Activated T-cell treated with anti-CD3 and anti-CD28 coated beads for 48 hours (primary cell): Measurements from ENCODE around the gene FARSB.
"Not testable (repeated sequence)": the region's sequence is repeated elsewhere in the genome, so short reads cannot be mapped to it uniquely, and the experiment has no call there.

Experiments
- DNase-seq: peaks from one replicate; pipeline ENCODE4 v3.0.0-alpha.2; 2020; ENCODE audit warnings: low read depth

FARSB gene

DNA sequence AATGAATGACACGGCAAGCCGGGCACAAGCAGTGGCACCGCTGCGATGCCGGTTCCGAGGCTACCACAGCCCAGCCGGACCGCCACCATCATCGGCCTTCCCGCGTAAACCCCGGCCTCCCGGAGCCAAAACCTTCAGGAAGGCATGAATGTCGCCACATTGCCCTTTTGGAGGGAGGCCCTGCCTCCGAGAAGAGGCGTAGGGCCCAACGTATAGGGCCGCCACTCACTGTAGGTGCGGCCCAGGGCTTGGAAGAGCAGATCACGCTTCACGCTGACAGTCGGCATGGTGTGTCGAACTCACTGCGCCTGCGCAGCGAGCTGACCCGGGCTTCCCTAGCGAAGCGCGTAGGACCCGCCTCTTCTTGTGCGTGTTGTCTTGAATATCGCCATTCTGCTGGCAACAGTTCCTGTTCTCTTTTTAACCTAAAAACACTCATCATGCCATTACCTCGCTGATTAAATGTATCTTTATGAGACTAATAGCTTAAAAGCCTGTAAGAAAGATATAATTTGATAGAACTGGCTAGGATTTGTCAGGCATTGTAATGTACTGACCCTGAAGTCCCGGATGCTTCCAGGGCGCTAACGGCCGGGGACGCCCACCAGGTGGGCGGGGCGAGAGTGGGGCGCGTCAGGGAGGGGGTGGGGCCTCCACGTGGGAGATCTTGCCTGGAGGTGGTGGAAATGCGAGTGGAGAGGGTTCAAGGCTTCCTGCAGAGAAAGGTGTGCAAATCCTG, at the start of gene FARSB:
TSS of gene FARSB (minus strand) at position 306 of the 739 bp plus-strand sequence. CDS start at position 287, 19 bp downstream.
- peak; percentile 89 for DNase-seq

DNA sequence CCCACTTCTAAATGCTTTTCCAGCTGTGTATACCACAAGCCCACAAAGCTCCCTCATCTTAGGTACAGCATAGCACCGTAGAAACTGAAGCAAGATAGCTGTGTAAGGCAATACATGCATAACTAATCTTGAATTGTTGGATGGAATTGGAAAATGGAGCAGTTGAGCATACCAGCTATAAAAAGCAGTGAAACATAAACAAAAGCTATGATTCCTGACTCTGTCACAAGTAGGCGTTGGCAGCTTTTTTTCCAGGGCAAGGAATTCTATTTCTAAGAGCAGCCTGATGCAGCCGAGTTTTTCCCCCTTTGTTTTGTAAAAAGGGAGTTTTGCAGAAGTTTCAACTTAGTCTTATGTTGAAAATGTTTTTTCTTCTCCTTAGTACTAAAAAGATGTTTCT, 48.0 kb upstream of the FARSB start:
- no peak for DNase-seq

DNA sequence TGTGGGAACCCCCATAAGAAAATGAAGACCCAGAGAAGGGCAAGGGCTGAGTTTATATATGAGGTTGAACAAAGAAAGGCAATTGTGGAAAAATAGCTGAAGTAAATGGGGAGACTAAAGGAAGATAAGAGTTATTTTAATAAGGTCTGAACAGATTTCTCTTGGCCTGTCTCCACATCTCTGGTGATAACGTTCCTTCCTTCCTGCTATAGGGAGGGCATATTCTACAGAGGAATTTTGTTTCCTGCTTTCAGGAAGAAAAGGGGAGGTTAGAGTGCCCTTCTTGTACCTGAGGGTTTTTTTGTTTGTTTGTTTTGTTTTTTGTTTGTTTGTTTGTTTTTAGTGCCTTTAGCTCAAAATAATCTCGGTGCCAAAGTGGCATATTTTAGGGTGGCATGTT, 47.2 kb upstream of the FARSB start:
- no peak for DNase-seq

DNA sequence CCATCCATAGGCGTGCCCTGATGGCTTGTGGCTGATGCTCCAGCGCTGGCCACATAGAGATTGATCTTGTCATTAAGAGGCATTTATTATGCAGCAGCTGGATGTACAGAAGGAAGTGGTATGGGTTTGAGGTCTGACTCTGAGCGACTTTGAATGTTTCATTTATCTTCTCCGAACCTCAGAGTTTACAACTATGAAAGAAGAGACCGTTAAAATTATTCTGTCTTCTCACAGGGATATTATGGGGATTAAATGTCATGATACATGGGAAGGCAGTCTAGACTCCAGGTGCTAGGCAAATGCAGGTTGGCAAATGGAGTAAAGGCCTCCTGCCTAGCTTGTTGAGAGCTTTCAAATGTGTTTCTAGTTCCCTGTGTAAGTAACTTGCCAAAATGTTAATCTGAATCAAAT, 45.8 kb upstream of the FARSB start:
- no peak for DNase-seq

DNA sequence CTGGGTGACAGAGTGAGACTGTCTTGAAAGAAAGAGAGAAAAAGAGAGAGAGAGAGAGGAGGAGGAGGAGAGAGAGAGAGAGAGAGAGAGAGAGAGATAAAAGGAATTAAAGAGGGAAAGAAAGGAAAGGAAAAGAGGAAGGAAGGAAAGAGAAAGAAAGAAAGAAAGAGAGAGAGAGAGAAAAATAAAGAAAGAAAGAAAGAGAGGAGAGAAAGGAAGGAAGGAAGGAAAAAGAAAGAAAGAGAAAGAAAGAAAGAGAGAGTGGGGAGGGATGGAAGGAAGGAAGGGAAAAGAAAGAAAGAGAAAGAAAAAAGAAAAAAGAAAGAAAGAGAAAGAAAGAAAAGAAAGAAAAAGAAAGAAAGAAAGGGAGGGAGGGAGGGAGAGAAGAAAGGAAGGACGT, 45.3 kb upstream of the FARSB start:
- no peak for DNase-seq

DNA sequence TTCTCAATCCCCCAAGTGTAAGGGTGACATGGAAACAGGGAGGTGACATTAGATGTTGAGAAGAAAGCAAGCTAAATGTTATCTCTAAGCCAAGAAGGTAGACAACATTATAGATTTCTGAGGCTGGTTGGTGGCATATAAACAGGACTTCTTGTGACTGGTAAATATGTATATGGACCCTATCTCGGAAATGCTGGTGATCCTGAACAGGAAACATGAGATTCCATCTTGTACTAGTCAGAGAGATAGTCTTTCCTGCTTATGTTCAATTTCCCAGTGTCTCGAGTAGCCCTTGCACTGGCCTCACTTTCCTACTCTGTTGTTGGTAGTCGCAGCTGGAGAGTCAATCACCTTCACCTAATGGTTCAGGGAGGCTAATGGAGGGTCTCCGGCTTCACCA, 42.4 kb upstream of the FARSB start:
- DNase-seq = no peak

DNA sequence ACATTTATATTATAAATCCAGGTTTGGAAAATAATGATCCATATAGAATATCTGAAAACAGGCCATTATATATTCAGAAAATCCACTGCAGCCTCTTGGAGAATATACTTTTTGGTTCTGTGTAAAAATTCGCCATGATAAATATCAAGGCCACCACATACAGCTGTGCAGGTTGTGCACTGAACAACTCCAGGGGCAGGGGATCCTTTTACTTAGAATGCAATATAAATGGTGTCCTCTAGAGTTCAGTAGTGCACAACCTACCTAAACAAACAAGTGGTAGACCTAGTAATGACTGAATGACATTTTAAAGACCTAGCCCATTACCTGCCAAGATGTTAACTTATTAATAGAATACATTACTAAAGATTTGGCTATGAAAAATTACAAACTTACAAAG, 37.9 kb upstream of the FARSB start:
- no peak for DNase-seq

DNA sequence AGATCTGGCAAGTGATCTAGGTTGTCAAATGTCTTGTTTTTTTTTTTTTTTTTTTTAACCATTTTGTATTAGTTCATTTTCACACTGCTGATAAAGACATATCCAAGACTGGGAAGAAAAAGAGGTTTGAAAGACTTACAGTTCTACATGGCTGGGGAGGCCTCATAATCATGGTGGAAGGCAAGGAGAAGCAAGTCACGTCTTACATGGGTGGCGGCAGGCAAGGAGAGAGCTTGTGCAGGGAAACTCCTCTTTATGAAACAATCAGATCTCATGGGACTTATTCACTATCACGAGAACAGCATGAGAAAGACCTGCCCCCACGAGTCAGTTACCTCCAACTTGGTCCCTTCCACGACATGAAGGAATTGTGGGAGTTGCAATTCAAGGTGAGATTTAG, 37.5 kb upstream of the FARSB start:
- DNase-seq = not testable (repeated sequence)

DNA sequence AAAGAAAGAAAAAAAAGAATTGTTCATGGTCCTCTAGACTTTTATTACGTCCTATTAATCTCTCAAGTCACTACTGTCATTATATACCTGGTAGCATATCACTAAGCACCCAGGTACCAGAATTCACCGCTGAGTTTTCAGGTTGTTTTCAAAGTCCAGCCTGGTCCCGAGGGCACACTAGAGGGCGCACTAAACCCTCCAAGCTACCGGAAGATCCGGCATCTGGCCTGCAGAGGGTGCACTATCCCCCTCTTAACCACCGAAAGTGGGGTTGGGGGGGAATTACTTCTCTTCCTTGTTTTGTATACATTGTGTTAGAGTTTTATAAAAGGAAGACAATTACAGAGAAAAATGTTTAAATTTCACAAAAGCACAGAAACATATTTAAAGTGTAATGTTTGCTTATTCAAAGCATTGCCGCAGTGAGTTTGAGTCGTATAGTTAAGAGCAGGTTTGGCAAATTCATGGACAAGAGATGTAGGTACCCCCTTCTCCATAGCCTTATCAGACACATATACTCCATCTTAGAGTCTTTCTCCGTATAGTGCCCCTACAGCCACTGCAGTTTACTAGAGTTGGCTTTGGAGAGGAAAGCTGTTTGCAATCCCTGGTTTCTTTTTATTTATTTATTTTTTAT, 34.8 kb upstream of the FARSB start:
- DNase-seq = peak; percentile 66

DNA sequence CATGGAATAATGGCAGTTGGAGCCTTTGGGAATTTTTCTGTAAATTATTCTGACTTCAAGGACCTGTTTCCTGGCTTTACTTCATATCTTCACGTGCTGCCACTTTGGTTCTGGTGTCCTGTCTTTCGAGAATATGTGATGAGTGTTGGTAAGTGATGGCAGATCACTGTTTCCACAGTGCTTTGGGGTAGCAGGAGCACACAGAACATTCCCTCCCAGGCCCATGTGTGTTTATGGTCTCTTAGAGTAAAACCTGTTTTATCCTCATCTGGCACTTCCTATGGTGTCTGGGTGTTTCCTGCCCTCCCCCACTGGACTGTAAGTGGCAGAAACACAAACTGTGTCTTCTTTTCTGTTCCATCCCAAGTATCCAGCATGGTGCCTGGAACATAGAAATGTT, 33.4 kb upstream of the FARSB start:
- DNase-seq = no peak

DNA sequence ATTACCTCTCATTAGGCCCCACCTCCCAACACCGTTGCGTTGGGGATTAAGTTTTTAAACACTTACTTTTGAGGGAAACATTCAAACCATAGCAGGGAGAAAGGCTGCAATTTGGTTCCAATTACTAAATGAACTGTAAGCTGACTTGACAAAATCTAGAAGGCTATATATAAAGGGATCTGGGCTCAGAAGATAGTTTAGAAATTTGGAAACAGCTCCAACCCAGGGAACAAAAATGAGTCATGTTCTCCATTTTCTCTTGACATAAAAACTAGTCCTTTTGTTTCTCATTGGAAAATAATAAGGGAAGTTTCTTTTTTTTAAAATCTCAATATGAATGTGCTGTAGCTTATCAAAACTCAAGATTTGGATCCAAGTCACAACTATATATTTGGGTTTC, 33.0 kb upstream of the FARSB start:
- DNase-seq = no peak

DNA sequence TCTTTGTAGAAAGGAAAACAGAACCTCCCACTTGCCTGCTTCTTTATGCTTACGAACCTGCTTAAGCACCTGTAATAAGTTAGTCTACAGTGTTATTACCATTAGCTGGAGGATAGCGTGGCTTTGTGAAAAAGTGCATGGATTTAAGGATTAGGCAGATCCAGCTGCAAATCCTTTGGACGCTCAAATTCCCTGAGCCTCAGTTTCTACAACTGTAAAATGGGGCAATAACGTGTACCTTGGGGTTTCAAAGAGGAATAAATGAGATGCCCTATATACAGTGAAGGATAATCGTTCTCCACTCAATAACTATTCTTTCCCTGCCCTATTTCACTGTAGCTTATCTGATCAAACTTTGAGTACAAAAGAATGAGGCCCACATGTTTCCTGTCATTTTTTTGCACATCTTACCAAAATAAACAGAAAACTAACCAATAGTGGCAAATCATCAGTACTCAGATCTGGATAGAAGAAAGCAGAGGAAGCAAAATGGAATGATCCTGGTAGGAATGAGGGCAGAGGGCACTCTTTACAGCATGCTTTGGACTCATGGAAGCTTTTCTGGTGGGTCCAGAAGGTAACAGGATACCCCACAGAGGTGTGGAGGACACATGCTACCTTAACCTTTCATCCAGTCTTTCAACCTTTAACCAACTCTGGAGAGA, 30.3 kb upstream of the FARSB start:
- DNase-seq = no peak

DNA sequence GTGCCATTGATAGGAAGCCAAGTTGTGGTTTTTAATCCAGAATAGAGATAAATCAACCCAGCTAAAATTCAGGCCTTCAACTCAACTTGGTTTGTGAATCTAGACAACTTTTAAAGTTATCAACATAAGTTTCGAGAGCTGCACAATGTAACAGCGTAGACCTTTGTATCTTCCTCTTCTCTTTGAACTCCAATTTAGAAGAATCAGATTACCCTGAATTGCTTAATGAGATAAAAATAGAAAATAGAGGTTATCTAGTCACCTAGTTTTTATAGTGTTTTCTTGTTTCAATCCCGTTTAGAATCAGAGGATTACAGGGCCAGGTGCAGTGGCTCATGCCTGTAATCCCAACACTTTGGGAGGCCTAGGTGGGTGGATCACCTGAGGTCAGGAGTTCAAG, 27.9 kb upstream of the FARSB start:
- DNase-seq = no peak

DNA sequence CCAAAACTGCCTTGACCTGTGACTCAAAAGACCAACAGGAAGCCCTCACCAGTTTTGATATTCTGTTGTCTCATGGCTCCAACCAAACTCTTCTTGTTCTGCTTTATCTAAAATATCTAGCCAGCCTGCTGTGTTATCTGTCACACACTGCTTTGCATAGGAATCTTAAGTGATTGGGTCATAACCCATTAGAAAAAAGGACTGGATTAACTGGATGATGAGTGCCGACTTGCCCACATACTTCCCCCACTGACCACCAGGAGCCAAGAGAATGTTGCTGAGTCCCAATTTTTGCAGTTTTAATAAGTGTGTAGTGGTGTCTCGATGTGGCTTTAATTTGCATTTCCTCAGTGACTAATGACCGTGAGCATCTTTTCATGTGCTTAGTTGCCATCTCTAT, 22.1 kb upstream of the FARSB start:
- no peak for DNase-seq

DNA sequence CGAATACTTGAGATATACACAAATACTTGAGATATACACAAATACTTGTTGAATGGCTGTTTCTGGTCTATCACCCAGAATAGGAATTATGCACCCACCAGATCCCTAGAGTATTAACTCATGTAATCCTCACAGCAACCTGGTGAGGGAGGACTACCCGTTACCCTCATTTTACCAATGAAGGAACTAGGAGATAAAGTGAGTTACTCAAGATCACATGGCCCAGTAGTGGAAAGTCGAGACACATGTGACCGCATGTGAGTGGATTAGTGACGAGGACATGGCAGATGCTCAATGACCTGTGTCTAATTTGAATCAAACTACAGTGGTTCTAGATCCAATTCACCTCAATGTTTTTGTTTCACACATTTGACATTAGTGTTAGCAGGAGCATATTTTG, 18.0 kb upstream of the FARSB start:
- no peak for DNase-seq

DNA sequence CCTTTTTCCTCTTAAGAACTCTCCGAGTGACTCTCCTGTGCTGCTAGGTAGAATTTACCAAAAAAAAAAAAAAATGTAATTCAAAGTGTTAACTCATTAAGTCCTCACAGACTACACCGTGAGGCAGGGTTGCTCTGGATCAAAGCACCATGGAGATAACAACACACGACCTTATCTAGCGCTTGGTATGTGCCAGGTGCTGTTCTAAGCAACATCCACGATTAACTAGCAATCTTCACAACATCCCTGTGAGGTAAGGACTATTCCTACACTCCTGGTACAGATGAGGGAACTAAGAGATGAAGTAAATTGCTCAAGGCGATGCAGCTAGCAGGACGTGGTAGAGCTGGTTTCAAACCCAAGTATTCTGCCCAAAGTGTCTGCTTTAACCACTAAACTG, 17.4 kb upstream of the FARSB start:
- no peak for DNase-seq

DNA sequence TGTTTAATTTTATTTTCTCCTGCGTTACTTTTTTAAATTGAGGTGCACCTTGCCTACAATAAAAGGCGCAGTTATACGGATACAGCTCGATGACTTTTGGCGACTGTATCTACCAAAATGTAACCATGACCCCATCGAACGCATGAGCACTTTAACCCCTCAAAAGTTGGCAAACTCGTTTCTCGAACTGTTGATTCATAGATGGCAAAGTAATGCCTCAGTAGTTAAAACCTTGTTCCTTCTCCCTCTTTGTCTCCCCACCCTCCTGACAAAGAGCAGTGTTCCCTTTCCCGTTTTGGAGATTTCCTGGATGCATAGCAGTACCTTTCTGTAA, 16.1 kb upstream of the FARSB start:
- no peak for DNase-seq

DNA sequence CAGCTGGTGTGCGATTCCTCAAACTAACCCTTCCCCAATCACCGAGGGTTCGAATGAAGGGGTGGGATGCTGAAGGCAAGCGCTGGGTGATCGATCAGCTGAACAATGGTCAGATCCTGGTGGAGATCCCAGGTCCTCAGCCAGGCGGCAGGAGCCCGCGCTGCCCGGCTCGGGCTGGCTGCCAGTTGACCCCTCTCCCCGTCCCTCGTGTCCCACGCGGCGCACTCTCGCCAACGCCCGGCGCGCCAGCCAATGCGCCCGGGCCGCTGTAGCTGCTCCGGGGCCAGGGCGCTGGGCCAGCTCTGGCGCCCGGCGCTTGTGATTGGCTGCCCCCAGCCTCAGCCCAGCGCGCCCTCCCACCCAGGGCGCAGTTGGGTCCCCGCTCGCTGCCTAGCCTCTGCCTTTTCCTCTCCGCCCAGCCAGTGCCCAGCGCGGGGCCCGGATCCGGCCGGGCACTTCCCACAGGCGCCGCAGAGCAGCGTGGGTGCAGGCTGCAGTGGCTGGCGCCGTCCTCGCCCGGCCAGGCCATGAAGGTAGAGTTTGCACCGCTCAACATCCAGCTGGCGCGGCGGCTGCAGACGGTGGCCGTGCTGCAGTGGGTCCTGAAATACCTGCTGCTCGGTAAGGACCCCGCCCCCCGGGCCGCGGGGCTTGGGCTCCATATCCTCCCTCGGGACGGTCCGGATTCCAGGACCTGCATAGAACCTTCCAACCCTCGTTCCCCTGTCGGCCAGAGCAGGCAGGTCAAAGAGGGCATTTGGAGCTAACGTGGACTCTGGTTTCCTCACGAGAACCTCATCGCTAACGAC, 15.6 kb upstream of the FARSB start, which contains the start of gene MOGAT1:
TSS of gene MOGAT1 (plus strand) at position 400 of the 809 bp plus-strand sequence. CDS start at position 528, 128 bp downstream.
- no peak for DNase-seq

DNA sequence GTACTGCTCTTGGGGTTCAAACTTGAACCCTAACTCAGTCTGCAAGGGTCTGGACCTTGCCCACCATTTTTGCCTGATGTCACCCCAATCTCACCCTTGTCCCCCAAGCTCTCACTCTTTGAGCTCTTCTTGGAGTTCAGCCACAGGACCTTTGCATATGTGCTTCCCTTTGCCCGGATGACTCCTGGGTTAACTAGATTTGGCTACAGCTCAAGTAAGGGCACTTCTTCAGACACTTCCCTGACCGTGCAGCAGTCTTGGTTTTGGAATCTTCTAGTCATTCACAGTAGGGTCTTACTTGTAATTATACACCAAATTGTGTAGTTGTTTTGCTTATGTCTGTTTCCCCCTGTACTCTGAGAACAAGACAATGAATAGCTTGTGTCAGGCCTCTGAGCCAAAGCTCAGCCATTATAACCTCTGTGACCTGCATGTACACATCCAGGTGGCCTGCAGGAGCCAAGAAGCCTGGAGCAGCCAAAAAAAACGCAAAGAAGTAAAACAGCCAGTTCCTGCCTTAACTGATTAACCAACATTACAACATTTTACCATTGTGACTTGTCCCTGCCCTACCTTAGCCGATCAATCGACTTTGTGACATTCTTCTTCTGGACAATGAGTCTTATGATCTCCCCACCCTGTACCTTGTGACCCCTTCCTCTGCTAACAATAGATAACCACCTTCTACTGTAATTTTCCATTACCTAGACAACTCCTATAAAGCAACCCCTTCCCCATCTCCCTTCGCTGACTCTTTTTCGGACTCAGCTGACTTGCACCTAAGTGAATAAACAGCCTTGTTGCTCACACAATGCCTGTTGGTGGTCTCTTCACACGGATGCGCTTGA, 14.5 kb upstream of the FARSB start:
- no peak for DNase-seq

DNA sequence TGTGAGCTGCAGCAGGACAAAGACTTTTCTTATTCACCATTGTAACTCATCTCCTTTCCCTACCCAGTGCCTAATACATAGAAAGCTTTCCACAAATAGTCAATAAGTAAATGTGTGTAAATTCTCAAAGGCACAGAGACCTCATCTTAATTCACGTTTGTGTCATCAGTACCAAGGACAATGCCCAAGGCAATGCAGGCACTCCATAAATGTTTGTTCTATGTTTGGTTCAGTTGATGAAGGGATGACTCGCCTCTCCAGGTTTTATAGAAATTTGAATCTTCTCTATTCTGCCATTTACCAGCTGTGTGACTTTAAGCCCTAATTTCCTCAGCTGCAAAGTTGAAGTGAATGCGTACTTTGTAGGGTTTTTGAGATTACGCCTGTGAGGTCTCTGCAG, 13.5 kb upstream of the FARSB start:
- no peak for DNase-seq

DNA sequence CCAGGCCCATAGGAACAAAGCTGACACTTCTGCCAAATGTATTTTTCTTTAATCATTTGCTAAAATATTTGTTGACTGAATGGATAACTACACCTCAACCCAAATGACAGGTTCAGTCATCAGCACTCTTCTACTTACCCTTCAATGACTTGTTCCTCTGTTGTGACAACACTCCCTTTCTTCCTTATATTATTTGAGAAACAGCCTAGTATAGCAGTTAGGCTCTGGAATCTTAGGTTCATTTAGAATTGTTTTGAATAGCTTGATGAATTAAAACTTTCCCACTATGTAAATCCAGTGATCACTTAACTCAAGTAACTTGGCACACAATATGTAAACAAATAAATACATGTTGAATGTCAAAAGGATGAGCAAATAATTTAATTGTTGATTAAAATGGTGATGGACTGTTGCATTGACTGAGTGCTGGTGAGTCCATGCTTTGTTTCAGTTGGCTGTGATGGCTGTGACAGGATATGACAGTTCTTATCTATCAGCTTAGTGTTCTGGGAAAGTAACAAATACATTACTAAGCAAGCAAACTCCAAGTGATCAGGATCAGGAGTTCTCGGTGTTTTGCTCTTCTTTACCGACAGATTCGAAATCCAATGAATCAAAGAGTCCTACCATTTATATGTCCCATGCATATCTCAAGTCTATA, 12.7 kb upstream of the FARSB start:
- DNase-seq = no peak
